ENCODE results near the gene RNLS.

DNA sequence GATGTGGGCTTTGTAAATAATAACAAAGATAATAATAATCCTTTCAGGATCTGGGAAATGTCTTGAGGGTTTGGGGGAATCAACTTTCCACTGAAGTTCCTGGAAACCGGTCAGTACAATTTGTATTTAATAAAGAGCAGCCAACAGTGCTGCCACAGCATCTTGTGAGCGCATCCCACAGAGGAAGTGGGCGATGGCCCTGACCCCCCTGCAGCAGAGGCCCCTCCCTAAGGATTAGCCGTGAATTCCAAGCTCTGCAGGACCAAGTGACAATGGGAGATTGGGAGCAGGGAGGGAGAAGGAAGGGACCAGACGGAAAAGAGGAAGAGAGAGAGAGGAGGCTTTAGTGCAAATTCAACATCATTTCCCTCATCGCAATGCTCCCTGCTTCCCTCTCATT, 349.2 kb downstream of the RNLS start:
- TF ChIP-seq CTCF (tag by site-specific recombination; IDR thresholded peaks at IDR 0.05): no peak
- TF ChIP-seq, protein P1, sequence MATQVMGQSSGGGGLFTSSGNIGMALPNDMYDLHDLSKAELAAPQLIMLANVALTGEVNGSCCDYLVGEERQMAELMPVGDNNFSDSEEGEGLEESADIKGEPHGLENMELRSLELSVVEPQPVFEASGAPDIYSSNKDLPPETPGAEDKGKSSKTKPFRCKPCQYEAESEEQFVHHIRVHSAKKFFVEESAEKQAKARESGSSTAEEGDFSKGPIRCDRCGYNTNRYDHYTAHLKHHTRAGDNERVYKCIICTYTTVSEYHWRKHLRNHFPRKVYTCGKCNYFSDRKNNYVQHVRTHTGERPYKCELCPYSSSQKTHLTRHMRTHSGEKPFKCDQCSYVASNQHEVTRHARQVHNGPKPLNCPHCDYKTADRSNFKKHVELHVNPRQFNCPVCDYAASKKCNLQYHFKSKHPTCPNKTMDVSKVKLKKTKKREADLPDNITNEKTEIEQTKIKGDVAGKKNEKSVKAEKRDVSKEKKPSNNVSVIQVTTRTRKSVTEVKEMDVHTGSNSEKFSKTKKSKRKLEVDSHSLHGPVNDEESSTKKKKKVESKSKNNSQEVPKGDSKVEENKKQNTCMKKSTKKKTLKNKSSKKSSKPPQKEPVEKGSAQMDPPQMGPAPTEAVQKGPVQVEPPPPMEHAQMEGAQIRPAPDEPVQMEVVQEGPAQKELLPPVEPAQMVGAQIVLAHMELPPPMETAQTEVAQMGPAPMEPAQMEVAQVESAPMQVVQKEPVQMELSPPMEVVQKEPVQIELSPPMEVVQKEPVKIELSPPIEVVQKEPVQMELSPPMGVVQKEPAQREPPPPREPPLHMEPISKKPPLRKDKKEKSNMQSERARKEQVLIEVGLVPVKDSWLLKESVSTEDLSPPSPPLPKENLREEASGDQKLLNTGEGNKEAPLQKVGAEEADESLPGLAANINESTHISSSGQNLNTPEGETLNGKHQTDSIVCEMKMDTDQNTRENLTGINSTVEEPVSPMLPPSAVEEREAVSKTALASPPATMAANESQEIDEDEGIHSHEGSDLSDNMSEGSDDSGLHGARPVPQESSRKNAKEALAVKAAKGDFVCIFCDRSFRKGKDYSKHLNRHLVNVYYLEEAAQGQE (tag by site-specific recombination; IDR thresholded peaks at IDR 0.05): no peak
